ENCODE measurements around the gene SPI1.

DNA sequence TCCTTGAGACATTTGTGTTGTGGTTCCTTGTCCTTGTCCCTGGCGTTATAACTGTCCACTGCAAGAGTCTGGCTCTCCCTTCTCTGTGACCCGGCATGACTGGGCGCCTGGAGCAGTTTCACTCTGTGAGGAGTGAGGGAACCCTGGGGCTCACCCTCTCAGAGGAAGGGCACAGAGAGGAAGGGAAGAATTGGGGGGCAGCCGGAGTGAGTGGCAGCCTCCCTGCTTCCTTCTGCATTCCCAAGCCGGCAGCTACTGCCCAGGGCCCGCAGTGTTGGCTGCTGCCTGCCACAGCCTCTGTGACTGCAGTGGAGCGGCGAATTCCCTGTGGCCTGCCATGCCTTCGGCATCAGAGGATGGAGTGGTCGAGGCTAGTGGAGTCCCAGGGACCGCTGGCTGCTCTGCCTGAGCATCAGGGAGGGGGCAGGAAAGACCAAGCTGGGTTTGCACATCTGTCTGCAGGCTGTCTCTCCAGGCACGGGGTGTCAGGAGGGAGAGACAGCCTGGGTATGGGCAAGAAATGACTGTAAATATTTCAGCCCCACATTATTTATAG is 48.8 kb downstream of the SPI1 start:
- TF ChIP-seq ZNF70 (CRISPR knock-in tag; IDR thresholded peaks at IDR 0.05): no peak
- no peak for TF ChIP-seq RARB (CRISPR knock-in tag; IDR thresholded peaks at IDR 0.05)

Data from SK-N-SH treated with all-trans-retinoic acid at 6 μM for 48 hours (cell line).